Suprapubic skin (tissue), 4 donors: ENCODE data around the gene APH1B.

Source experiments
- CTCF ChIP-seq, 2 donors: fragments of 200-600 bp in 1 of 2; fragments of 450-650 bp in 1 of 2; sonication (generic) in 1 of 2; IDR thresholded peaks; one replicate each; pipeline ENCODE4 v1.5.1; 2016 to 2019; ENCODE audit warnings: antibody characterized with exemption in 2 of 2, mild to moderate bottlenecking in 1 of 2, moderate library complexity in 1 of 2
- EP300 ChIP-seq: sonication (generic); formaldehyde crosslinking; IDR thresholded peaks from one replicate; pipeline ENCODE4 v1.6.1; 2017; ENCODE audit warnings: antibody characterized with exemption
- POLR2A ChIP-seq, 2 donors: fragments of 450-650 bp; IDR thresholded peaks; one replicate each; pipeline ENCODE4 v1.6.1; 2017; ENCODE audit warnings: antibody characterized with exemption in 2 of 2, mild to moderate bottlenecking in 2 of 2, moderate library complexity in 2 of 2
- POLR2AphosphoS5 ChIP-seq, 3 donors: sonication (generic); formaldehyde crosslinking; IDR thresholded peaks; one replicate each; pipeline ENCODE4 v1.6.1; 2017; ENCODE audit warnings: antibody characterized with exemption in 3 of 3

- TF ChIP-seq CTCF (IDR thresholded peaks at IDR 0.05), result no peak
- TF ChIP-seq POLR2AphosphoS5 (IDR thresholded peaks at IDR 0.05), result no peak
- TF ChIP-seq POLR2A (IDR thresholded peaks at IDR 0.05), result no peak
- TF ChIP-seq EP300, result no peak
Observed at GRCh38 chr15:63231206-63231605, 46.2 kb upstream of the APH1B start.
